ENCODE data around the gene CEP89.
"Not testable (repeated sequence)": the region's sequence is repeated elsewhere in the genome, so short reads cannot be mapped to it uniquely, and the experiment has no call there.

CEP89 gene

GRCh38 chr19:32945260-32945659 is 26.5 kb downstream of the CEP89 start:
- no peak for DNase-seq

DNA sequence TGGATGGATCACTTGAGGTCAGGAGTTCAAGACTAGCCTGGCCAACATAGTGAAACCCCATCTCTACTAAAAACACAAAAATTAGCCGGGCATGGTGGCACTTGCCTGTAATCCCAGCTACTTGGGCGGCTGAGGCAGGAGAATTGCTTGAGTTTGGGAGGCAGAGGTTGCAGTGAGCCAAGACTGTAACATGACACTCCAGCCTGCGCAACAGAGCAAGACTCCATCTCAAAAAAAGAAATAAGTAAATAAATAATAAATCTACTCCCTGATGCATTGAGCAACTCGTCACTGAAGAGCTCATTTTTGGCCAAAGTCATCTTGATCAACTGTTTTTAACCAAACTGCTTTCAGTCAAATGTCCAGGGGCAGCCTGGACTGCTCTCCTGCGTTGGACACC is 30.5 kb downstream of the CEP89 start:
- DNase-seq: not testable (repeated sequence)

DNA sequence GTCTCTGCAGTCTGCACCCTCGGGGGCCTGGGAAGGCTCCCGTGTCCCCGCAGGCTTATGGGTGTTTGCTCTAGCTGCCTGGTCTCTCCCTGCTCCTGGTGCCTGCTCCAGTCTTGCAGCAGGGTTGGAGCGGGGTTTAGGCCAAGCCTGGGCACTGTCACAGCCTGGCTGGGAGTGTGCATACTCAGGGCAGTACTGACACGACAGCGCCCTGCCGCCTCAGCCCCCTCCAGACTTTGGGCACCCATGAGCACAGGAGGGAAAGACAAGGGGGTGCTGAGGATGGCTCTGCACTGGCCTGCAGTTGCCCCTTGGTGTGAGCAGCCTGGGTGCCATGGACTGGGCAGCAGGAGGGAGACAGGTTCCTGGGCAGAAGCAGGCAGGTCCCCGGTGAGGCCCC is 35.7 kb downstream of the CEP89 start:
- DNase-seq: no peak

DNA sequence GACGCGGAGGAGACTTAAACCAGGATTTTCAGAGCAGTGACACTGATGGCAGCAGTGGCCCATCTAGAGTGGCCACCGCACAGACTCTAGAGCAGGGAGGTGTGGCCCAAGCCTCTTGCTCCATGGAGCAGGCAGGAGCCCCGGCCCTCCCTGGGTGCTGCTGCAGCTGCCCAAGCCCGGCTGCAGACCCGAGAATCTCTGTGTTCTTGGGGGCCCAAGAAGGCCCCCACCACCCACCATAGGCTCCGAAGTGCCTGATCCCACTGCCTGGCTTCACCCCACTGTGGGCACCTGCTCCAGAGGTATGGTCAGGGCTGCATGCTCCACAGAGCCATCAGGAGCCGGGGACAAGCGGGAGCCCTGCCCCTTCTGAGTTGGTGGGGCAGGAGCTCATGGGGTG is 36.1 kb downstream of the CEP89 start:
- DNase-seq: no peak

DNA sequence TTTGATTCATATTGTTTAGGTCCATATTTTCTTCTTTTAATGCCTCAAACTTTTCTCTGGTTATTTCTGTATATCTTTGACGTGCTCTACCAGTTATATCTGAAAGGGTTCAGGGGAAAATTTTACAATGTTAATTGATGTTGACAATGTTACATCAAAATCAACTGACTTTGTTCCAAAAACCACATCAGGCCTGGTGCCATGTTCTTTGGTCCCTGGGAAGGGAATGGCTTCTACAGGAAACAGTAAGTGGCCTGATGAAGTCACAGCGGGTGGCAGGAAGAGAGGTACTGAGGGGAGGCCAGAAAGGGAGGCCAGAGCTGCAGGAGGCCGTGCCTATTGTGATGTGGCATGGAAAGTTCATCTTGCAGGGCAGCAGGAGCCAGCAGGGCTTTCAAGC is 38.2 kb downstream of the CEP89 start:
- no peak for DNase-seq

DNA sequence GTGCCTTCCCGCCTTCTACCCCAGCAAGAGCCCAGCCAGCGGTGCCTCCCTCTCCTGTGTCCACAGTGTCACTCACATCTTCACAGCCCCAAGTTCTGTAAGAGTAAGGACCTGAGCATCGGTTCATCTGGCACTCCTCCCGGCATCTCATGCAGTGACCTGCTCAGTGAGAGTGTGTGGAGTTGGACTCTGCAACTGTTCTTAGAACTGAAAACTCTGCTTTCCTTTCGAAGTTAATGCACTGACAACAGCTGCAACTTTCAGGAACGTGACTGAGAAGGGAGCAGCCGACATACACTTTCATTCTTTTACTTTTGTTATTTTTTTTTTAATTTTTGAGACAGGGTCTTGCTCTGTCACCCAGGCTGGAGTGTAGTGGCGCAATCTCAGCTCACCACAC is 41.2 kb downstream of the CEP89 start:
- DNase-seq: no peak

- no peak for DNase-seq
These were observed 43.0 kb downstream of the CEP89 start for GRCh38 chr19:32928806-32929205.

DNA sequence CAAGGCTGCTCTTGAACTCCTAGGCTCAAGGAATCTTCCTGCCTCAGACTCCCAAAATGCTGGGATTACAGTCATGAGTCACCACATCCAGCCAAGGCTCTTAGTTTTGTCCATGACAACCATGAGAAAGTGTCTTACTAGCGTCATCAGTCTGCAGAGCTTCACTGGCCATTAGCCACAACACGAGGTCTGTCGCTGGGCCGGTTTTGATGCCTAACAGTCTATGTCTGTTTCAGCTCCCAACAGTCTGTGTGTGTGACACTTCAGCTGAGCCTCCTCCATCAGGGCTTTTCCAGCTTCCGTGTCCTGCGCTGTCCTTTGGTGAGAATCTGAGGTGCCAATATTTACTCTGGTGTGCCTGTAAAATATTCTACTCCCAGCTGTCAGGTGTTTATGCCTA is 47.6 kb downstream of the CEP89 start:
- no peak for DNase-seq

DNA sequence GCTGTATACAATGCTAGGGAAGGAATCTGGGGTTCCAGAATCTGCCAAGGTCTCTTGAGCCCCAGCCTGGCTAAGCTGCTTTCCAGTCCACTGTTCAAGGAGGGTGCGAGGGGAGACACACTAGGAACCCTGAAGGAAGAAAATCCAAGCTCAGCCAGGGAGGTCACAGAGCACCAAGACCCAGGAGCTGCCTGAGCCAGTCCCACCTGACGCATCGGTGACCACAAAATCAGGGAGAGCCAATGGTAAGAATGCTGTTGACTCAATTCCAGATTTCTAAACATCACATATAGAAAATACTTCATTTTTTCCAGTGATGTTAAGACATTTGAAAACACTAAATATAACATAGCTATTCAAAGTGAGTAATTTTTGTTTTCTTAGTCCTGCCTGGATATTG is 50.1 kb downstream of the CEP89 start:
- no peak for DNase-seq

- DNase-seq: no peak
These were observed 52.4 kb downstream of the CEP89 start for GRCh38 chr19:32919365-32919764.

DNA sequence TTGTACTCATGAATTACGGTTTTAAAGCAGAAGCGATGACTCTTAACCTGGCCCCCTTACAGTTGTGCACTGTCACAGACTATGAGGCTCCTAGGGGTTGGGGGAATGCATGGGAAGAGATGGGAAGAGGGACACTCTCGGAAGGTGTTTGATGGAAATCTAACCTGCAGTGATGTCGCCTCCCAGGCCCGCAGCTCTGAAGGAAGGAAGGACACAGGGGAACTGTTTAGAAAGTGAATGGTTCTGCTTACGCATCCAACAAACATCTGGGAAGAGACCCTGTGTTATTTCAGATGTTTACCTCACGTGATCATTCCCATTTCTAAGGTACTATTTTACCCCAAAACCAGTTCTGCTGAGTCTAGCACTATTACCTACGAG is 54.2 kb downstream of the CEP89 start:
- no peak for DNase-seq

DNA sequence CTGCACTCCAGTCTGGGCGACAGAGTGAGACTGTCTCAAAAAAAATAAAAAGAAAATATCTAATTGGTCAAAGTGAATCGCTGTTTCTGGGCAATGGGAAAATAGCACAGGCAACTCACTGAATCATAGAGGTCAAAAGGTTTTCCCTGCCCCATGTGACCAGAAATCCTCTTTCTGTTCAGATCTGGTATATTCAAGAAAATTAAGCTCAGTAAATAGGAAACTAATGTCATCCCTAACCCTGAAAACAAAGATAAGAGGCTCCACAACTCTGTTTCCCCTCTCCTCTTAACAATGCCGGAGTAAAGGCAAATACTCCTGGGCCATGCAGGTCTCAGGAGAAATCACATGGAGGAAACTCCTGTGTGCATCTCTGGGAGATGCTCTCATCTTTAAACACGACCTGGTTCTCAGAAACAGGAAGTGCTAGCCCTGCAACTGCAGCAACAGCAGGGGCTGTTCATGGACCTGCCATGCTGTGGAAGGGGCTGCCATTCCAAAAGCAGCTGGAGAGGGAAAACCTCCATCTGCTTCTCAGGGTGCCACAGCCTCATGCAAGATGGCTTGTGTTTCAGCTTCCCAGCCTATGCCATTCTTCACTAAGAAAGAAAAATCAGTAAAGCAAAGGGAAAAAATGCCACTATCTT is 54.7 kb downstream of the CEP89 start:
- DNase-seq: no peak

GRCh38 chr19:32914879-32915660 is 56.7 kb downstream of the CEP89 start:
- peak; percentile 12 for DNase-seq

DNA sequence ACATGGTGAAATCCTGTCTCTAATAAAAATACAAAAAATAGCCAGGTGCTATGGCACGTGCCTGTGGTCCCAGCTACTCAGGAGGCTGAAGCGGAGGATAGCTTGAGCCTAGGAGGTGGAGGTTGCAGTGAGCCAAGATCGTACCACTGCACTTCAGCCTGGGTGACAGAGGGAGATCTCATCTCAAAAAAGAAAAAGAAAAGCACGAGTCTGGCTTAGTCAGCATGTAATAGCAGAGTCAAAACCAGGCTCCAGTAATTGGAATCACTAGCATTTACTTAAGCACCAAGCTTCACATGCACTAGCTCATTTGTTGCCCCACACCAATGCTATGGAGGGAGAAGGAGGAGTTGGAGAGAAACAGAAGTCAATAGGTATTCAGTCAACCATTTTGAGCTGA is 60.3 kb downstream of the CEP89 start:
- no peak for DNase-seq

- DNase-seq: no peak
These were observed 60.9 kb downstream of the CEP89 start for GRCh38 chr19:32910874-32911273.

DNA sequence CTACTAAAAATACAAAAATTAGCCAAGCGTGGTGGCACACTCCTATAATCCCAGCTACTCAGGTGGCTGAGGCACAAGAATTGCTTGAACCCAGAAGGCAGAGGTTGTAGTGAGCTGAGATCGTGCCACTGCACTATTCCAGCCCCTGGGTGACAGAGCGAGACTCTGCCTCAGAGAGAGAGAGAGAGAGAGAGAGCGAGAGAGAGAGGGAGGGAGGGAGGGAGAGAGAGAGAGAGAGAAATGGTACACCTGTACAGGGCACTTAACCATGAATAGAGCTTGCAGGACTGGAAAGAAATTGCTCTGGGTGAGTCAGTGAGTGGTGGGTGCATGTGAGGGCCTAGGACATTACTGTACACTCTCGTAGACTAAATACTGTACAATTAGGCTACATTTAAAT is 61.7 kb downstream of the CEP89 start:
- DNase-seq: no peak

DNA sequence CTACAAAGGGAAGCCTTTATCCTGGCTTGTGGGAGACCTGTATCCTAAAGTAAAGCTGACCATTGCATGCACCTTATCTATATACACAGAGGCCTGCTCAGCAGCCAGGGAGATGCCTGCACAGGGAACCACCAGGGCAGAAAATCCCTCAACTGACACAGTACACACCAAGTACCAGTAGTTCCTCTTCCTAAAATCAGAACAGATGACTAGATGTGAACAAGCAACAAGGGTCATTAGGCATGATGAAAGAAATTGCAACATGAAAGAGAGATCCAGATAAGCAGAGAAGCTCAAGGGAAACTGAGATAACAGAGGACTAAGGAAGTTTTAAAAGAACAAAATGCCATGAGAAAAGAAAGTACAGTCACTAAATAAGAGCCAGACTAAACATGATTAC is 62.5 kb downstream of the CEP89 start:
- DNase-seq: no peak

GRCh38 chr19:32908641-32909190 is 63.0 kb downstream of the CEP89 start:
- DNase-seq: no peak

GRCh38 chr19:32902448-32902847 is 69.3 kb downstream of the CEP89 start:
- no peak for DNase-seq

- no peak for DNase-seq
These were observed 70.1 kb downstream of the CEP89 start for GRCh38 chr19:32901504-32902161.

DNA sequence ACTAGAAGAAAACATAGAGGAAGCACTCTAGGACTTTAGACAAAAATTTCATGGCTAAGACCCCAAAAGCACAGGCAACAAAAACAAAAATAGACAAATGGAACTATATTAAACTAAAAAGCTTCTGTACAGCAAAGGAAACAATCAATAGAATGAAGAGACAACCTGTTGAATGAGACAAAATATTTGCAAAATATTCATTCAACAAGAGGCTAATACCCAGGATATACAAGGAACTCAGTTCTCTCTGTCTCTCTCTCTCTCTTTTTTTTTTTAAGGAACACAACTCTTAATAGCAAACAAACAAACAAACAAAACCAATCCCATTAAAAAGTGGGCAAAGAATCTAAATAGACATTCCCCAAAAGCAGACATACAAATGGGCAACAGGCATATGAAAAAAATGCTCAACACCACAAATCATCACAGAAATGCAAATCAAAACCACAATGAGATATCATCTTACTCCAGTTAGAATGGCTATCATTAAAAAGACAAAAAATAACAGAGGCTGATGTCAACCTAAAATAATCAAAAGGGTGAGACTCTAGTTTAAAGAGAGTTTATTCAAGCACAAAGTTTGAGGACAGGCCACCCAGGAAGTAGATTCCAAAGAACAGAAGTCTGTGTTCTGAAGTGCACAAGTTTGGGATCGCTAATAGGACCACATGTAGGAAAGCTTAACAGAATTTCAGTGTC is 75.1 kb downstream of the CEP89 start:
- no peak for DNase-seq

DNA sequence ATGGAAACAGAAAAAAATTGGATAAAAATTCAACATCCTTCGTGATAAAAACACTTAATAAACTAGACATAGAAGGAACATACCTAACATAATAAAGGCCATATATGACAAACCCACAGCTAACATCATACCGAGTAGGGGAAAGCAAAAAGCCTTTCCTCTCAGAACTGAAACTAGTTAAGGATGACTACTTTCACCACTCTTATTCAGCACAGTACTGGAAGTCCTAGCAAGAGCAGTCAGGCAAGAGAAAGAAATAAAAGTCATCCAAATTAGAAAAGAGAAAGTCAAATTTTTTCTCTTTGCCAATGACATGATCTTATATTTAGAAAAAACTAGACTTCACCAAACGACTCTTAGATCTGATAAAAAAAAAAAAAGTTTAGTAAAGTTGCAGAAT is 76.4 kb downstream of the CEP89 start:
- no peak for DNase-seq

- DNase-seq: no peak
These were observed 80.1 kb downstream of the CEP89 start for GRCh38 chr19:32891609-32892008.

Measured in DMS 273 treated with DMSO at 0.1 percent for 48 hours (cell line).